Fibroblast of lung (primary cell): Measurements from ENCODE around the gene TSSC4.

Experiments used
- CTCF ChIP-seq, 2 donors: IDR thresholded peaks in 1 of 2; conservative IDR thresholded peaks in 1 of 2; 1 replicate in 1 of 2; 2 replicates in 1 of 2; pipeline ENCODE4 v1.5.1; 2011 to 2012; ENCODE audit warnings: low read length in 2 of 2, control low read depth in 1 of 2, inconsistent platforms in 1 of 2, low read depth in 1 of 2, mild to moderate bottlenecking in 1 of 2
- EZH2 ChIP-seq: IDR thresholded peaks from 2 replicates; pipeline ENCODE4 v1.5.1; 2012; ENCODE audit warnings: low read length, control low read depth, mild to moderate bottlenecking; ENCODE audit errors: missing control alignments

GRCh38 chr11:2398664-2399355 lies 1.7 kb upstream of the TSSC4 start:
- TF ChIP-seq EZH2 (no peak), CTCF (conservative IDR thresholded peaks at IDR 0.05 in 1 of 2, IDR thresholded peaks at IDR 0.05 in 1 of 2; ENCODE audit: low read depth in 1 of 2, low read length in 2 of 2) (no peak)
